ENCODE measurements around the gene UNC5CL.

- no peak for TF ChIP-seq SUZ12 (IDR thresholded peaks at IDR 0.05; ENCODE audit: extremely low read depth, insufficient read depth, insufficient read length)
- no peak for TF ChIP-seq YY1 (IDR thresholded peaks at IDR 0.05; ENCODE audit: insufficient read depth, insufficient read length)
These were observed 19.8 kb upstream of the UNC5CL start for GRCh38 chr6:41058783-41059181.

Data from NT2/D1 (cell line).